HG03520 (cell line): ENCODE results near the gene B3GNT3.
"Not testable (repeated sequence)": the region's sequence is repeated elsewhere in the genome, so short reads cannot be mapped to it uniquely, and the experiment has no call there.

Experiments
- ATAC-seq: cut with Tn5 transposase; IDR thresholded peaks from one replicate; pipeline ENCODE4 v1.9.1; 2021; ENCODE audit warnings: mild to moderate bottlenecking, moderate library complexity; ENCODE audit not compliant: unreplicated experiment

Gene B3GNT3

GRCh38 chr19:17796013-17796837, 1.3 kb downstream of the B3GNT3 start:
- no peak for ATAC-seq

- no peak for ATAC-seq
Observed at GRCh38 chr19:17796838-17797423, 2.0 kb downstream of the B3GNT3 start.

- no peak for ATAC-seq
Observed at GRCh38 chr19:17797424-17798201, 2.7 kb downstream of the B3GNT3 start.

- not testable (repeated sequence) for ATAC-seq
Observed at GRCh38 chr19:17798599-17798998, 3.7 kb downstream of the B3GNT3 start.

GRCh38 chr19:17802137-17802858, 7.4 kb downstream of the B3GNT3 start:
- no peak for ATAC-seq

- ATAC-seq: no peak
Observed at GRCh38 chr19:17803264-17803896, 8.4 kb downstream of the B3GNT3 start.

- ATAC-seq: no peak
Observed at GRCh38 chr19:17805427-17805826, 10.5 kb downstream of the B3GNT3 start.

GRCh38 chr19:17806945-17807344, 12.0 kb downstream of the B3GNT3 start:
- ATAC-seq: no peak

GRCh38 chr19:17807731-17808316, 12.9 kb downstream of the B3GNT3 start:
- no peak for ATAC-seq

- ATAC-seq: no peak
Observed at GRCh38 chr19:17811103-17811502, 16.2 kb downstream of the B3GNT3 start.

- ATAC-seq: no peak
Observed at GRCh38 chr19:17811681-17812080, 16.7 kb downstream of the B3GNT3 start.

GRCh38 chr19:17812099-17812498, 17.2 kb downstream of the B3GNT3 start:
- no peak for ATAC-seq

GRCh38 chr19:17817668-17818363, 22.9 kb downstream of the B3GNT3 start:
- ATAC-seq: no peak

GRCh38 chr19:17821190-17821589, 26.3 kb downstream of the B3GNT3 start, which contains the start of gene INSL3:
Gene INSL3 (minus strand): TSS chr19:17821519. CDS start chr19:17821506, 13 bp downstream.
- no peak for ATAC-seq

- ATAC-seq: no peak
Observed at GRCh38 chr19:17824339-17824738, 29.4 kb downstream of the B3GNT3 start.

- ATAC-seq: no peak
Observed at GRCh38 chr19:17826508-17827056, 31.6 kb downstream of the B3GNT3 start.

- ATAC-seq: no peak
Observed at GRCh38 chr19:17829855-17830566, 35.1 kb downstream of the B3GNT3 start.

- no peak for ATAC-seq
Observed at GRCh38 chr19:17830567-17831418, 35.9 kb downstream of the B3GNT3 start.
